Mucosa of stomach (tissue), 1 donor: ENCODE results near the gene PHEX.

Experiments
- H3K27me3 ChIP-seq: one replicate; pipeline ENCODE4 v1.7.0; 2013; ENCODE audit warnings: mild to moderate bottlenecking, low read length; ENCODE audit not compliant: control insufficient read depth, insufficient read depth
- H3K36me3 ChIP-seq: one replicate; pipeline ENCODE4 v1.7.0; 2013; ENCODE audit warnings: low read length; ENCODE audit not compliant: control insufficient read depth, insufficient read depth
- H3K4me1 ChIP-seq: one replicate; pipeline ENCODE4 v1.7.0; 2013; ENCODE audit warnings: mild to moderate bottlenecking, low read length; ENCODE audit not compliant: control insufficient read depth, insufficient read depth
- H3K4me3 ChIP-seq: one replicate; pipeline ENCODE4 v1.7.0; 2013; ENCODE audit warnings: low read length
- H3K9ac ChIP-seq: one replicate; pipeline ENCODE4 v1.7.0; 2013; ENCODE audit warnings: mild to moderate bottlenecking, low read length, moderate library complexity
- H3K9me3 ChIP-seq: one replicate; pipeline ENCODE4 v1.7.0; 2013; ENCODE audit warnings: mild to moderate bottlenecking, low read length, moderate library complexity; ENCODE audit not compliant: control insufficient read depth
- donor health status: Pancreatic carcinoma.

PHEX gene

DNA sequence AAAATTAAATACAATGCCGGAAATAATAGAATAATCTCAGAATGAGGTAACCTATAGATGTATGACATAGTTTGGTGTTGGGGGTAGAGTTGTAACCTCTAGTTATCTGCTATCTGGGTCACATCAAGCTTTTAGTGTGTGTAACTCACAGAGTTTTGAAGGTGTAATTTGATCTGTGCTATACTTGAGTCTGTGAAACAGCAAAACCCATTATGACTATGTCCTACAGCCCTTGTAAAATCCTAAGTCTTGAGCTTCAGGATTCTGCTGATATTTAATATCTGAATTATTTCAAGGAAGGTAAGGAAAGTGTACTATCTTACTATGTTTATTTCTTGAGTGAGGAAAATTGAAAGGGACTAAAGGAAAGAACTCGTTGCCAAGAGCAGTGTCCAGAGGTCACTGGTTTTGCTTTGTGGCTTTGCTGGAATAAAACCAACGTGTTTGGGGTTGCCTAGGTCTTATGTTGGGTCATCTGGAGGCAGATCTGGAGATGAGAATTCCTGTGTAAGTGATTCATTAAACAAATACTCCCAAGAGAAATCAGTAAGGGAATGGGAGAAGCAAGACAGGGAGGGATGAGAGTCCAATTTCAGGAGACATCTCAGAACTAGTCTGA is 132.8 kb downstream of the PHEX start:
- no peaks in the 10 kb centered on the region for H3K9me3 ChIP-seq
- H3K4me1 ChIP-seq = no peaks in the 10 kb centered on the region
- H3K9ac ChIP-seq = no peak overlapping the region
- no peak overlapping the region for H3K4me3 ChIP-seq
- no peaks in the 10 kb centered on the region for H3K36me3 ChIP-seq
- H3K27me3 ChIP-seq = no peaks in the 10 kb centered on the region

DNA sequence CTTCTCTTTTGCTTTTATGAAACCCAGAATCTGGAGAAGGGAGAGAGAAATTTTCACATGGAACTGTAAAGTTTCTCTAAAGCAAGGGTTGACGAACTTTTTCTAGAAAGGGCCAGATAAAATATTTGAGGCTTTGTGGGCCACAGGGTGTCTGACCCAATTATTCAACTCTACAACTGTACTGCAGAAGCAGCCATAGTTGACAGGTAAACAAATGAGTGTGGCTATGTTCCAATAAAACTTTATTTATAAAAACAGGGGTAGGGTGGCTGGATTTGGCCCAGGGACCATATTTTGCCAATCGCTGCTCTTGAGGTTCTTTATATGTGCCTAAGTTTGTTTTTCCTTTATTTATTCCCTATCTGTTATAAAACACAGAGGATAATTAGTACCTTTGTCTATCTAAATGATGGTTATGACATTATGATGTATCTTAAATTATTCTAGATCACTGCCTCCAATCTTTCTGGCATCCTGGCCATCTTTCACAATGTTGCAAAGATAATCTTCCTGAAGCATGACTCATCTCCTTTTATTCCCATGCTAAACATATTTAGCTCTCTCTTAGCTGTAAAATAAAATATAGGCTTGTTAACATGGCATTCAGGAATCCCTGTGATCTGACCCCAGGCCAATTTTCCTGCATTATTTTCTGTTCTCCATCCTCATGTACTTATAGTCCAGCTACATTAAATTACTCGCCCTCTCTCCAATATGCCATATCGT is 133.8 kb downstream of the PHEX start:
- Histone ChIP-seq H3K4me1 (no peaks in the 10 kb centered on the region), H3K36me3 (no peaks in the 10 kb centered on the region), H3K9me3 (no peaks in the 10 kb centered on the region), H3K4me3 (no peak overlapping the region), H3K27me3 (no peaks in the 10 kb centered on the region), H3K9ac (no peak overlapping the region)

- H3K9me3 ChIP-seq = no peaks in the 10 kb centered on the region
- H3K4me1 ChIP-seq = no peaks in the 10 kb centered on the region
- no peak overlapping the region for H3K4me3 ChIP-seq
- H3K9ac ChIP-seq = no peak overlapping the region
- no peaks in the 10 kb centered on the region for H3K36me3 ChIP-seq
- H3K27me3 ChIP-seq = no peaks in the 10 kb centered on the region
Measured at GRCh38 chrX:22171287-22172060, 139.3 kb downstream of the PHEX start.

GRCh38 chrX:22173966-22174365 is 141.8 kb downstream of the PHEX start:
- H3K9ac ChIP-seq = no peak overlapping the region
- no peak overlapping the region for H3K4me3 ChIP-seq
- no peaks in the 10 kb centered on the region for H3K4me1 ChIP-seq
- H3K27me3 ChIP-seq = no peaks in the 10 kb centered on the region
- H3K9me3 ChIP-seq = no peaks in the 10 kb centered on the region
- H3K36me3 ChIP-seq = no peaks in the 10 kb centered on the region

DNA sequence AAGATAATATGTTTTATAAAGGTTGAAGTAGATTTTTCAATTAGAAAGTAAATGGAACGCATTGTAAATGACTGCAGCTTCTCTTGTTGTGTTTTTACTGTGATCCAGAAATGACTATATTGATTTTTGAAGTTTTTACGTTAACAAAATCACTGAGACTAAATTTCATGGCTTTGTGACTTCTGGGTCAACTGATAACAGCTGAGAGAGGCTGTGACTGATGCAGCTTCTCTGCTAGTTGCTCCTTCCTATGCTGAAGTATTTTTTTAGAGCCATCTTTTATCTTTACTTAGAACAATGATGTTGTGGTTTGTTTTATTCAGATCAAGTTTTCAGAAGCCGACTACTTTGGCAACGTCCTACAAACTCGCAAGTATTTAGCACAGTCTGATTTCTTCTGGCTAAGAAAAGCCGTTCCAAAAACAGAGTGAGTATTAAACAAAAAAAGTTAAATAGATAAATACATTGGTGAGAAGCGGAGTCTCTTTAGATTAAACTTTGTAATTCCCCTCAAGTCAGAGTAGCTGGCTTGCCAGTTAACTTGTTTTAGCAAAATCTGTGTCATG is 145.9 kb downstream of the PHEX start:
- Histone ChIP-seq H3K27me3 (no peaks in the 10 kb centered on the region), H3K9ac (no peak overlapping the region), H3K4me3 (no peak overlapping the region), H3K4me1 (no peaks in the 10 kb centered on the region), H3K9me3 (no peaks in the 10 kb centered on the region), H3K36me3 (no peaks in the 10 kb centered on the region)

GRCh38 chrX:22184096-22184495 is 152.0 kb downstream of the PHEX start:
- H3K9me3 ChIP-seq = no peaks in the 10 kb centered on the region
- no peaks in the 10 kb centered on the region for H3K4me1 ChIP-seq
- no peak overlapping the region for H3K4me3 ChIP-seq
- no peak overlapping the region for H3K9ac ChIP-seq
- no peaks in the 10 kb centered on the region for H3K36me3 ChIP-seq
- H3K27me3 ChIP-seq = no peaks in the 10 kb centered on the region

GRCh38 chrX:22186165-22186564 is 154.0 kb downstream of the PHEX start:
- Histone ChIP-seq H3K9me3 (no peaks in the 10 kb centered on the region), H3K4me3 (no peak overlapping the region), H3K9ac (no peak overlapping the region), H3K36me3 (no peaks in the 10 kb centered on the region), H3K27me3 (no peaks in the 10 kb centered on the region), H3K4me1 (no peaks in the 10 kb centered on the region)

DNA sequence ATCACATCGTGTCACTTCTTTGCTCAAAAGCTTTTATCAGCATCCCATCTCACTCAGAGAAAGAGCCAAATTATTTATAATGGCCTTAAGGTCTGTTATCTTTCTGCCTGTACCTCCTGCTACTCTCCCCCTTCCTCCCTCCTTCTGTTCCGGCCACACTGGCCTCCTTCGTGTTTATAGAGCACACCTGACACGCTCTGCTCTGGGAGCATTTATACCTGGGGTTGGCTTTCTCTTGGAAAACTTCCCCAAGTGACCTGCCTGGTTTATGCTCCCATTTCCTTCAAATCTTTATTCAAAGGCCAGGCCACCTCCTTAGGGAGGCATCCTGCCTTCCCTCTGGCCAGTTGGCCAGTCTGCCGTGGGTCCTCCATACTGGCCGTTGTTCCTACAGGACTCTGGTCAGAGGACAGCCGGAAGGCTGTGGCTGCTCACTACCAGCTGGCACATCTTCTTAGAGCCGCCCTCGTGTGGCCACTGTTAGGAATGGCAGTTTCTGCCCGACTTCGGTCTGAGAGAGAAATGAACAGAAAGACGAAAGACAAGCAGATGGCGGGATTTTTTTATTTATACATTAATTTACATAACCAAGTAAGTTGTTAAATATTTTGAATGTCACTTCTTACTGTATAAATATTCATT is 160.4 kb downstream of the PHEX start:
- Histone ChIP-seq H3K4me3 (no peak overlapping the region), H3K27me3 (no peaks in the 10 kb centered on the region), H3K4me1 (no peaks in the 10 kb centered on the region), H3K36me3 (no peaks in the 10 kb centered on the region), H3K9me3 (no peaks in the 10 kb centered on the region), H3K9ac (no peak overlapping the region)

DNA sequence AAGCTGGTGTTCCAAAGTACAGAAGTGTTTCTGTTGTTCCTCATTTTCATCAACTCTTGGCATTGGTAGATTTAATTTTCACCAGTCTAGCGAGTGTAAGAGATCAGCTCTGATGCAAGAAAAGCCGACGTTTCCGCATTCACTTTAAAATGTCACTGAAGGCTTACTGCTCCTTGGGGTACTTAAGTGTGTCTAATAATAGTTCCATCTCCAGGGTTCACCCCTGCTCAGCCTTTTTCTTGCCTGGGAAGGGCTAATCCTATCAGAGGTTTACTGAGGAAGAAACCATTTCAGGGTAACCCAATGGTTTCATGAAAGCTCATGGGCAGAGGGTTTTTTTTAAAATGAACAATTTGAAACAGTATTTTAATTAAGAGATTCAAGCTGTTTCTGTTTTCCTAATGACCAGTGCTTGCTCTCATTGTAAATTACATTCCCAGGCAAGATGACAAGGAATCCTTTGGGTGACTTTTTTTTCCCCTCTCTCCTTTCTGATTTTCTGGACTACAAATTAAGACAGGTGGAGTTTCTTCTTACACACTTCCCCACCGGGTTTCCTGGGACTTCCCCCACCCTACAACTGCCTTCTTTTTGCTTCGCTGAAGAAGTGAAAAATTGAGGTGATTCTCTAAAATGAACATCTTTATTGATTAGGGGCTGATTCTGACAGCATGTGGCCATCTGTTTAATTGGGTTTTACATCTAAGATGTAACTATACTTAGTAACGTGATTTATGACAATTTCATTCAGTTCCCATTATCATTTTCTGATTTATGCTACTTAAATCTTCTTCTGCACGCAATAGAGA is 161.9 kb downstream of the PHEX start:
- Histone ChIP-seq H3K9me3 (no peaks in the 10 kb centered on the region), H3K4me1 (no peaks in the 10 kb centered on the region), H3K4me3 (no peak overlapping the region), H3K36me3 (no peaks in the 10 kb centered on the region), H3K27me3 (no peaks in the 10 kb centered on the region), H3K9ac (no peak overlapping the region)

DNA sequence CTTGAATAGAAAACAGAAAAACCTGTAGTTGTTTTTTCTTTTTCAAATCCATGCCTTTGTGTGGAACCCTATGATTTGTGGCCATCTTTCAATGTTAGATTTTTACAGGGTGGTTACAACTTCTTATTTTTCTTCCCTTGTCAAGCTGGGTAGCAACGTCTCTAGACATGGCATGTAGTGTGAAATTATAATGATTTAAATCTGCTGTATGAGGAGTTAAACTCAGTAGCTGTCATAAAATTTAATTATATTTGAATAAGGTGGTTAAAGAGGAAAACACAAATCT is 162.5 kb downstream of the PHEX start:
- Histone ChIP-seq H3K4me3 (no peak overlapping the region), H3K27me3 (no peaks in the 10 kb centered on the region), H3K9me3 (no peaks in the 10 kb centered on the region), H3K9ac (no peak overlapping the region), H3K4me1 (no peaks in the 10 kb centered on the region), H3K36me3 (no peaks in the 10 kb centered on the region)

- Histone ChIP-seq H3K9ac (no peak overlapping the region), H3K9me3 (no peaks in the 10 kb centered on the region), H3K4me1 (no peaks in the 10 kb centered on the region), H3K36me3 (no peaks in the 10 kb centered on the region), H3K27me3 (no peaks in the 10 kb centered on the region), H3K4me3 (no peak overlapping the region)
Measured at GRCh38 chrX:22196149-22196548, 164.0 kb downstream of the PHEX start.
